PC-3 (cell line): ENCODE measurements around the gene CAMTA1. TPM values are rescaled to one million over a fixed set of nuclear protein-coding genes. Genes with fewer than 3 reads are reported as not detected.
"Not testable (repeated sequence)": the region's sequence is repeated elsewhere in the genome, so short reads cannot be mapped to it uniquely, and the experiment has no call there.

ENCODE experiments used
- ATAC-seq: fragments of 200-7000 bp; cut with Tn5 transposase; 2 replicates; pipeline ENCODE4 v1.9.1; 2020; ENCODE audit warnings: mild to moderate bottlenecking, moderate library complexity
- BruUV-seq: library from RNA; stranded (reverse); fragments of 400-500 nt; replicated peaks from 2 replicates; lab custom pipeline; 2021; lab: Mats Ljungman, UMichigan
- CTCF ChIA-PET: fragments of 300-600 bp; sonication (Branson Sonifier 250); formaldehyde crosslinking; loops from one replicate; lab custom pipeline; 2022; ENCODE audit warnings: antibody characterized with exemption; lab: Charles Lee
- POLR2A ChIA-PET: fragments of 300-600 bp; sonication (Branson Sonifier 250); formaldehyde crosslinking; loops from one replicate; lab custom pipeline; 2022; ENCODE audit warnings: antibody characterized with exemption; ENCODE audit not compliant: unreplicated experiment; lab: Charles Lee
- DNase-seq: peaks from one replicate; pipeline ENCODE4 v3.0.0-alpha.2; 2015
- H2AFZ ChIP-seq: fragments of 300-600 bp; sonication (generic); 2 replicates; pipeline ENCODE4 v1.6.0; 2016; ENCODE audit warnings: antibody characterized with exemption, low read length
- H3F3A ChIP-seq: fragments of 300-600 bp; sonication (generic); one replicate; pipeline ENCODE4 v1.6.0; 2017; ENCODE audit warnings: antibody characterized with exemption, low read length, control low read depth, mild to moderate bottlenecking; ENCODE audit not compliant: unreplicated experiment
- H3K27ac ChIP-seq: fragments of 300-600 bp; sonication (generic); 2 replicates; pipeline ENCODE4 v1.5.1; 2016; ENCODE audit warnings: mild to moderate bottlenecking, low read length
- H3K27me3 ChIP-seq: fragments of 300-600 bp; sonication (generic); 2 replicates; pipeline ENCODE4 v1.6.1; 2016; ENCODE audit warnings: low read length, mixed read lengths
- H3K36me3 ChIP-seq: fragments of 300-600 bp; sonication (generic); 2 replicates; pipeline ENCODE4 v1.6.1; 2016; ENCODE audit warnings: low read depth, mixed run types, low read length, mixed read lengths
- H3K4me1 ChIP-seq: fragments of 300-600 bp; sonication (generic); 2 replicates; pipeline ENCODE4 v1.5.1; 2016; ENCODE audit warnings: low read length; ENCODE audit not compliant: insufficient read depth
- H3K4me2 ChIP-seq: fragments of 300-600 bp; sonication (generic); 2 replicates; pipeline ENCODE4 v1.6.0; 2016; ENCODE audit warnings: low read length
- H3K4me3 ChIP-seq: fragments of 300-600 bp; sonication (generic); 2 replicates; pipeline ENCODE4 v1.5.1; 2016; ENCODE audit warnings: mild to moderate bottlenecking, low read length, mixed read lengths
- H3K79me2 ChIP-seq: fragments of 300-600 bp; sonication (generic); 2 replicates; pipeline ENCODE4 v1.6.1; 2017; ENCODE audit warnings: low read length, mixed read lengths
- H3K9ac ChIP-seq: fragments of 300-600 bp; sonication (generic); 2 replicates; pipeline ENCODE4 v1.6.0; 2016; ENCODE audit warnings: mild to moderate bottlenecking, low read length
- H3K9me2 ChIP-seq: fragments of 300-600 bp; sonication (generic); replicated peaks from 2 replicates; pipeline ENCODE4 v1.6.1; 2016; ENCODE audit warnings: mixed run types, low read length, mixed read lengths
- H3K9me3 ChIP-seq: fragments of 300-600 bp; sonication (generic); 2 replicates; pipeline ENCODE4 v1.6.1; 2016; ENCODE audit warnings: low read length, mixed read lengths
- H4K20me1 ChIP-seq: fragments of 300-600 bp; sonication (generic); 2 replicates; pipeline ENCODE4 v1.6.1; 2016; ENCODE audit warnings: low read length, mixed read lengths
- EZH2 ChIP-seq: fragments of 300-600 bp; sonication (generic); IDR thresholded peaks from one replicate; pipeline ENCODE4 v1.6.1; 2017; ENCODE audit warnings: antibody characterized with exemption, mild to moderate bottlenecking, low read length; ENCODE audit not compliant: unreplicated experiment
- EZH2phosphoT487 ChIP-seq: fragments of 300-600 bp; sonication (generic); IDR thresholded peaks from 2 replicates; pipeline ENCODE4 v1.6.1; 2018; ENCODE audit warnings: mild to moderate bottlenecking, antibody characterized with exemption, low read length, borderline replicate concordance
- intact Hi-C: fragments of 100-400 bp; cut with micrococcal nuclease; formaldehyde crosslinking; loops from 2 replicates; pipeline ENCODE4 v1.9.0; 2023
- total RNA-seq: library from RNA; depleted of rRNA; stranded (reverse); fragments of >200 nt; gene quantifications from 2 replicates; pipeline ENCODE4 v1.2.3, GENCODE V29; 2014
- TF ChIP-seq, protein P1 (sequence below): fragments of 300-600 bp; sonication (generic); conservative IDR thresholded peaks from 2 replicates; pipeline ENCODE4 v1.5.1; 2017; ENCODE audit warnings: antibody characterized with exemption, low read depth, mild to moderate bottlenecking, low read length

CAMTA1 gene
- total RNA-seq, 1 experiment from 2014 or later: 40.8 TPM

DNA sequence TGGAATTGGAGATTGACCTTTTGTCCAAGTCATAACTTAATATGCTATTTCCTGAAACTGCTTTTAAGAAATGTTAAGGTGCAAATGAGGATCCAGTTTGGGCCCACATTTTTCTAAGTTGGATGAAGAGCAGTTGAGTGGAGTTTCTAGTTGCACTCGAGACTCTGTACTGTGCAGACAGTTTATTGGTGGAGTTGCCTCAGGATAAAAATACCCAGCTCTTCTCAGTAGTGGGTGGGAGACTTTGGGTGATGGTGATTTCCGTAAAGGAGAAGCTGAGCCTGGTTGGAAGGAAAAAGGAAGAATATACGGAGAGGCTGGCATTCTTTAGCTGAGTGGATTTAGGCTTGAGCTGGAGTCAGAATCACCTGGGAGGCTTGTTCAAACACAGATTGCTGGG is 49.9 kb downstream of the CAMTA1 start:
- Histone ChIP-seq H2AFZ (no peak overlapping the region), H3K27ac (no peak overlapping the region), H3K36me3 (no peaks in the 10 kb centered on the region), H3K4me3 (no peak overlapping the region), H3K9me3 (no peaks in the 10 kb centered on the region), H3K9ac (no peak overlapping the region), H3K4me1 (no peaks in the 10 kb centered on the region), H3K9me2 (no peaks in the 10 kb centered on the region), H3F3A (no peaks in the 10 kb centered on the region), H3K4me2 (no peak overlapping the region), H3K27me3 (no peaks in the 10 kb centered on the region), H3K79me2 (no peaks in the 10 kb centered on the region), H4K20me1 (no peaks in the 10 kb centered on the region)
- ATAC-seq (no peak), DNase-seq (no peak)
- no TSS peak for BruUV-seq
- ChIA-PET POLR2A (interaction anchor here (0.6 kb wide), 1 partner anchor 50 kb away, joined by 5 read pairs; no protein-coding TSS in a partner anchor), CTCF (no interaction called here)
- intact Hi-C loops: no loop called here
- TF ChIP-seq EZH2phosphoT487 (no peak), EZH2 (no peak)
- TF ChIP-seq, protein P1, sequence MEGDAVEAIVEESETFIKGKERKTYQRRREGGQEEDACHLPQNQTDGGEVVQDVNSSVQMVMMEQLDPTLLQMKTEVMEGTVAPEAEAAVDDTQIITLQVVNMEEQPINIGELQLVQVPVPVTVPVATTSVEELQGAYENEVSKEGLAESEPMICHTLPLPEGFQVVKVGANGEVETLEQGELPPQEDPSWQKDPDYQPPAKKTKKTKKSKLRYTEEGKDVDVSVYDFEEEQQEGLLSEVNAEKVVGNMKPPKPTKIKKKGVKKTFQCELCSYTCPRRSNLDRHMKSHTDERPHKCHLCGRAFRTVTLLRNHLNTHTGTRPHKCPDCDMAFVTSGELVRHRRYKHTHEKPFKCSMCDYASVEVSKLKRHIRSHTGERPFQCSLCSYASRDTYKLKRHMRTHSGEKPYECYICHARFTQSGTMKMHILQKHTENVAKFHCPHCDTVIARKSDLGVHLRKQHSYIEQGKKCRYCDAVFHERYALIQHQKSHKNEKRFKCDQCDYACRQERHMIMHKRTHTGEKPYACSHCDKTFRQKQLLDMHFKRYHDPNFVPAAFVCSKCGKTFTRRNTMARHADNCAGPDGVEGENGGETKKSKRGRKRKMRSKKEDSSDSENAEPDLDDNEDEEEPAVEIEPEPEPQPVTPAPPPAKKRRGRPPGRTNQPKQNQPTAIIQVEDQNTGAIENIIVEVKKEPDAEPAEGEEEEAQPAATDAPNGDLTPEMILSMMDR: no peak

DNA sequence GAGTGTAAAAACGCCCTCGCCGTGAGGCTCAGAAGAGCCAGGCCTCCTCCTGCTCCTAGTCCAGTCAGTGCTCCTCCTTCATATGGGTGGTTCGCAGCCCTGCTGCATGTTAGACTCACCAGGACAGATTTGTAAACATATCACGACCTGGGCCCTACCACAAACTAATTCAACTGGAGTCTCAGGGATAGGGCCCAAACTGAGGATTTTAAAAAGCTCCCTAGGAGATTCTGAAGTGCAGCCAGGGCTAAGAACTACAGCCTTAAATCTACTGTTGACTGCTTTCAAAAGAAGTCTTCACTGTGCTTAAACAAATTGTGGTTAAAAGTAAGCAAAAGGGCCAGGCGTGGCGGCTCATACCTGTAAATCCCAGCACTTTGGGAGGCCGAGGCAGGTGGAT is 57.0 kb downstream of the CAMTA1 start:
- no peaks in the 10 kb centered on the region for H4K20me1 ChIP-seq
- no peaks in the 10 kb centered on the region for H3K9me3 ChIP-seq
- no peak overlapping the region for H3K4me2 ChIP-seq
- TF ChIP-seq, protein P1: no peak
- TF ChIP-seq EZH2phosphoT487: no peak
- no peak overlapping the region for H3K27ac ChIP-seq
- ChIA-PET CTCF (interaction anchor here (0.6 kb wide), 1 partner anchor 16 kb away, joined by 7 read pairs; no protein-coding TSS in a partner anchor), POLR2A (no interaction called here)
- no peak overlapping the region for H3K4me3 ChIP-seq
- peaks cover 16% of the 10 kb centered on the region; the same call in 1 of the 2 replicates for H3K36me3 ChIP-seq
- intact Hi-C loops: no loop called here
- no peaks in the 10 kb centered on the region for H3K79me2 ChIP-seq
- H3K4me1 ChIP-seq: no peaks in the 10 kb centered on the region
- H2AFZ ChIP-seq: no peak overlapping the region
- no peak for ATAC-seq
- H3K27me3 ChIP-seq: no peaks in the 10 kb centered on the region
- no peak overlapping the region for H3K9ac ChIP-seq
- BruUV-seq: no TSS peak
- no peaks in the 10 kb centered on the region for H3K9me2 ChIP-seq
- H3F3A ChIP-seq: no peaks in the 10 kb centered on the region
- no peak for DNase-seq

DNA sequence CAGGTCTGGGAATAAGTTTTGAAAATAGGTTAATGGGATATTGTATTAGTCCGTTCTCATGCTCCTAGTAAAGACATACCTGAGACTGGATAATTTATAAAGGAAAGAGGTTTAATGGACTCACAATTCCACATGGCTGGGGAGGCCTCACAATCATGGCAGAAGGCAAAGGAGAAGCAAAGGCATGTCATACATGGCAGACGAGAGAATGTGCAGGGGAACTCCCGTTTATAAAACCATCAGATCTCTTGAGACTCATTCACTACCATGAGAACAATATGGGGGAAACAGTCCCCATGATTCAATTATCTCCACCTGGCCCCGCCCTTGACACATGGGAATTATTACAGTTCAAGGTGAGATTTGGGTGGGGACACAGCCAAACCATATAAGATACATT is 60.5 kb downstream of the CAMTA1 start:
- peaks cover 16% of the 10 kb centered on the region; the same call in 1 of the 2 replicates for H3K36me3 ChIP-seq
- H3K9ac ChIP-seq, H3K9me3 ChIP-seq, H3F3A ChIP-seq, CTCF ChIA-PET, DNase-seq, H3K27ac ChIP-seq, H3K9me2 ChIP-seq, H4K20me1 ChIP-seq, ATAC-seq, BruUV-seq, POLR2A ChIA-PET, H3K4me3 ChIP-seq, intact Hi-C loops, H3K79me2 ChIP-seq, H3K4me2 ChIP-seq, H3K27me3 ChIP-seq, H3K4me1 ChIP-seq, H2AFZ ChIP-seq: not testable (repeated sequence)
